GM21576 (cell line): ENCODE results near the gene SYT12.
"Not testable (repeated sequence)": the region's sequence is repeated elsewhere in the genome, so short reads cannot be mapped to it uniquely, and the experiment has no call there.

Source experiments
- ATAC-seq: cut with Tn5 transposase; IDR thresholded peaks from one replicate; pipeline ENCODE4 v1.9.1; 2021; ENCODE audit warnings: mild to moderate bottlenecking, moderate library complexity; ENCODE audit not compliant: unreplicated experiment

Gene SYT12, protein sequence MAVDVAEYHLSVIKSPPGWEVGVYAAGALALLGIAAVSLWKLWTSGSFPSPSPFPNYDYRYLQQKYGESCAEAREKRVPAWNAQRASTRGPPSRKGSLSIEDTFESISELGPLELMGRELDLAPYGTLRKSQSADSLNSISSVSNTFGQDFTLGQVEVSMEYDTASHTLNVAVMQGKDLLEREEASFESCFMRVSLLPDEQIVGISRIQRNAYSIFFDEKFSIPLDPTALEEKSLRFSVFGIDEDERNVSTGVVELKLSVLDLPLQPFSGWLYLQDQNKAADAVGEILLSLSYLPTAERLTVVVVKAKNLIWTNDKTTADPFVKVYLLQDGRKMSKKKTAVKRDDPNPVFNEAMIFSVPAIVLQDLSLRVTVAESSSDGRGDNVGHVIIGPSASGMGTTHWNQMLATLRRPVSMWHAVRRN

DNA sequence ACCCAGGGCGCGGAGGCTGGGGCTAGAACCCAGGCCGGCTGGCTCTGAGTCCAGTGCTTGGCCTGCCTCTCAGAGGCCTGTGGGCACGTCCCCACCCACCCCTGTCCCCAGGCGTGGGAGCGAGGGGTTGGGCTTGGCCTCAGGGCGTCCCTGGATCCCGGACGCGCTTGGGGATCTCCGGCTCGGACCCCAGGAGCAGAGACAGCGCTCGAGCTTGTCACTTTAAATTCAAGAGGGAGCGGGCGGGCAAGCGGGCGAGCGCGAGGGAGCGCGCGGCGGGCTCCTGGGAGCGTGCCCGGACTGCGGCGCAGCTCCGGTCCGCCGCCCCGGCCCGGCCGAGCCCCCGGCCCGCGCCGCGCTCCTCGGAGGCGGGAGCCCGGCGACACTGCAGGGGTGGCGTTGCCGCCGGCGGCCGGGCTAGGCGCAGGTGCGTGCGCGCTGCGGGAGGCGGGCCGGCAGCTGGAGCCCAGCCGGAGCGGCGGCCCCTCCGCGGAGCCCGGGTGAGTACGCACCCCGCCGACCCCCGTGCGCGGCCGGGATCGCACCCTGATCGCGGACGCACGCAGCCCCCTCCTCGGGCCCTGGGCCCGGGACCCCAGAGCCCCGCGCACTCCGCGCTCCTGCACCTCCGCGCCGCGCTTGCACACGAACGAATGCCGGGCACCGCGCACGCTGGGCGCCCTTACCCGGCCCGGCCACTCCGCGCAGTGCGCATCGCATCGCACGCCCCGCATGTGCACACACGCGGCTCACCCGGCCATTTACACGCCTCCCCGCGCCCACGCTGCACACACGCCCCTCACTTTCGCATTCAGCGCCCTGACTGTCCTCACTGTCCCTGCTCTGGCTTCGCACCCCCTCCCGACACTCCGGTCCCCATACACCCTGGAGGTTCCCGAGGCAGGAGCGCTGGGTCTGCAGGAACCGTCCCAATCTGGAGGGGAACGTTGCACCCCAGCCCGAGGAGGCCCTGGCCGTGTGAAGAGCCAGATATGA, at the start of gene SYT12:
SYT12 (plus strand) TSS at position 174 of the 996 bp plus-strand sequence. CDS start 7,011 bp downstream, outside the sequence.
- ATAC-seq, result no peak

DNA sequence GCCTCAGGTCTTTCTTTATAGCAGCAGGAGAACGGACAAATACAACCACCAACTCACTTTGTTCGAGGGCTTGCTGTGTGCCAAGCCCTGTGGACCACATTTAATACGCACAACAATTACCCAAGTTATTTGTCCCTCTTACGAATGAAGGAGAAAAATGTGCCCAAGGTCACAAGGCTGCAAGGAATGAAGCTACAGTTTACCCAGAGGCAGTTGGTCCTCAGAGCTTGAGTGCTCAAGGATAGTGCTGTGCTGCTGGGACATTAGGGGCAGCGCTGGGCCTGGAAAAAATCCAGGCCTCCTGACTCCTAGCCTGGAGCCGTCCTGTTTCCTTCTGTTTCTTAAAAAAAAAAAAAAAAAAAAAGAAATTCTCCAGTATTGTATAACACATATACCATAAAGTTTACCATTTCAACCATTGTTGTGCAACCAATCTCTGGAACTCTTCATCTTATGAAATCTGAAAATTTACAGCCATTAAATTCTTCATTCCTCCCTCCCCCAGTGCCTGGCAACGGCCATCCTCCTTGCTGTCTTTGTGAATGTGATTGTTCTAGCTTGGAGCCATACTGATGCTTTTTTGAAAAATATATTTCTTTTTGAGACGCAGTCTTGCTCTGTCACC, 48.9 kb upstream of the SYT12 start:
- ATAC-seq, result no peak

DNA sequence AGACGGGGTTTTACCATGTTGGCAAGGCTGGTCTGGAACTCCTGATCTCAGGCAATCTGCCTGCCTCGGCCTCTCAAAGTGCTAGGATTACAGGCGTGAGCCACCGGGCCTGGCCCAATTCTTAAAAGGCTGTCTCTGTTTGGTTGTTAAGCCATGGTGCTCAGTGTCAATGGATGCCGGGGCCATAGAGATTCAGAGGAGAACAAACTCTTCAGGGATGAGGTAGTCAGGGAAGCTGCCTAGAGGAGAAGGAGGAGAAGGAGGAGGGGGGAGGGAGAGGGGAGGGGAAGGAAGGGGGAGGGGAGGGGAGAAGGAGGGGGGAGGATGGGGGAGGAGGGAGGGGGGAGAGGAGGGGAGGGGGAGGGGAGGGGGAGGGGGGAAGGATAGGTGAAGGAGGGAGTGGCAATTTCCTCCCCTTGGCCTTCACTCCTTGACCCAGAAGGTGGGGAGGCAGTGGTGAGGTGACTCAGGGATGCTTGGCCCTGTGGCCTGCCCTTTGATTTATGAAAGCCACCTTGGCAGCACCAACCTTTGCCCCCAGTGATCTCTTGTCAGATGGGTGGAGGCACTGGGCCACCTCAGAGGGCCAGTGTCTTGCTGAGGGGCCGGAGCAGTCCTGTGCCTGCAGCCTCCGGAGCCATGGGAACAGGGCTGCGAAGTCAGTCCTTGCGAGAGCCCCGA, 48.1 kb upstream of the SYT12 start, which contains the start of gene C11orf86:
C11orf86 (plus strand) TSS at position 581 of the 681 bp plus-strand sequence; CDS start at position 640, 59 bp downstream.
- no peak for ATAC-seq

DNA sequence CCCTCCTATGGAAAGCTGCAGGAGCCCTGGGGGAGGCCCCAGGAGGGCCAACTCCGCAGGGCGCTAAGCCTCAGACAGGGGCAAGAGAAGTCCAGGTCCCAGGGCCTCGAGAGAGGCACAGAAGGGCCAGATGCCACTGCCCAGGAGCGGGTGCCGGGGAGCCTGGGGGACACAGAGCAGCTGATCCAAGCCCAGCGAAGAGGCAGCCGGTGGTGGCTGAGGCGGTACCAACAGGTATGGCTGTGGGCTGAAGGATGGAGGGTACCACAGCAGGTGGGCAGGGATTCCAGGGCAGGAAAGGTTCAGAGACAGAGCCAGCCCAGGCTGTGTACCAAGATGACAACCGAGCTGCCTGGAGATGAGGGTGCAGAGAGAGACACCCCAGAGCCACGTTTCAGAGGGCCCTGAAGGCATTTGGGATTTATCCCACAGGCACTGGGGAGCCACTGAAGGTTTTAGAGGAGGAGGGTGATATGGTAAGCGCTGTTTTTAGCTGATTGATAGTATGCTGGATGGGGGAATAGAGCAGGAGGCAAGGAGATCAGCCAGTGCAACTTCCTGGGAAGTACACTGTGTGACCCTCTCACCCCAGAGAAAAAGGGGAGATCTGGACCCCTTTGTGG, 47.4 kb upstream of the SYT12 start:
- ATAC-seq, result no peak

DNA sequence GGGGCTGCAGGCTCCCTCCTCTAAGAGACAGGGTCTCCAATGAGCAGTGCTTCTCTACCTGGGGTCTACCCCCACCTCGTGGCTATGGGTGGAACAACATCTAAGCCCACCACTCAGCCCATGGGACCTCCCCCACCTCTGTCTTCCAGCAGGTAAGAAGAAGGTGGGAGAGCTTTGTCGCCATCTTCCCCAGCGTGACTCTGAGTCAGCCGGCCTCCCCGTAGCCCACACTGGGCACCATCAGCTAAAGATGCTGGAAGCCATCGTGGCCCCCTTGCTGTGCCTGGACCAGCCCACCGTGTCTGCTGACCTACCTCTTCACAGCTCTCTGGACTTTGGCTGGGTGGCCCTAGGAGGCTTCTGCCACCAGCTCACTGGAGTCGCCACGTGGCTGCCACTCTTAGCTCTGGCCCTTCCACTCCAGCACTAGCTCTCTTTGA, 46.9 kb upstream of the SYT12 start:
- no peak for ATAC-seq

- ATAC-seq, result no peak
These were observed 46.0 kb upstream of the SYT12 start for GRCh38 chr11:66976925-66977324.

GRCh38 chr11:66978229-66978628, 44.7 kb upstream of the SYT12 start:
- ATAC-seq, result no peak

- ATAC-seq, result no peak
These were observed 44.2 kb upstream of the SYT12 start for GRCh38 chr11:66978717-66979116.

GRCh38 chr11:66979336-66979980, 43.5 kb upstream of the SYT12 start:
- ATAC-seq, result no peak

- no peak for ATAC-seq
These were observed 40.9 kb upstream of the SYT12 start for GRCh38 chr11:66981976-66982578.

- no peak for ATAC-seq
These were observed 39.5 kb upstream of the SYT12 start for GRCh38 chr11:66983275-66983924.

DNA sequence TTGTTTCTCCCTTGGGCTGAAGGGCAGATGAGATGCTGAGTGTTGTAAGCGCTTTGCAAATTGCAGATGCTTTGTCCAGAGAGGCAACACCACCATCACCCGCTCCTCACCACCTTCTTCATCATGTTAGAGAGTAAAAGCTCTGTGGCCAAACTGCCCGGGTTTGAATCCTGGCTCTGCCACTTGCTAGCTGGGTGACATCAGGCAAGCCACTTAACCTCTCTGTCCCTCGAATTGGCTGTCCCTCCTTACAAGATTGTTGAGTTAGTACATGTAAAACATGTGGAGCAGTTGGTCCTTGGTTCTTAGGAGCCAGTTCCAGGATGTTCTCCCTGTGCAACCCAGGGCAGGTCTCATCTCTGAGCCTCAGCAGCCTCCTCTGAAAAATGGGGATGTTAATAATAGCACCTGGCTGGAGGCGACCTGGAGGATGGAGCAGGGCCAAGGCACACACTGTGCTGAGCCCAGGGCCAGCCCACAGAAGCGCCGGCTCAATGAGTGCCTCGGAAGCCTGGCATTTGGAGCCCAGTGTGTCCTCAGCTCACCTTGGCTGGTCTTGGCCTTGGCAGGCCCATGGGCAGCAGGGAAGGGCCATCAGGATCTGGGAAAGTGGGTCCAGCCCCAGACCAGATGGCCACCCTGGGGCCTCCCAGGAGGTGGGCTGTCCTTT, 37.3 kb upstream of the SYT12 start:
- no peak for ATAC-seq

DNA sequence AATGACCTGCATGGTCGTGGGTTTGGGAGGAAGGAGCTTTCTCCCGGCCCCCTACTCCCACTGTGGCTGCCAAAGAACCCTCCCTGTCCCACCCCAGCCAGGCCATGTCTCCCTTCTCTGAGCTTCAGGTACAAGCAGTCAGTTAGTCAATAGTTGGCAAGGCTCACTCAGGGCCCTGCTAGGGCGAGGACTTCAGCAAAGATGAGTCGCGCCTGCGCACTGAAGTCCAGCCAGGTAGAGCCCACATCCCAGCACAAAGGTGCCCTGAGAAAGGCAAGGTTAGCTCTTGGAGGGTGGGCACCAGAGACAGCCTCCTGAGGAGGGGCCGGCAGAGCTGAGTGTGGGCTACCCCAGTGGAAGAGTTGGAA, 36.8 kb upstream of the SYT12 start:
- no peak for ATAC-seq

GRCh38 chr11:66987158-66987620, 35.7 kb upstream of the SYT12 start:
- ATAC-seq, result no peak

- ATAC-seq, result no peak
These were observed 34.9 kb upstream of the SYT12 start for GRCh38 chr11:66987924-66988637.

DNA sequence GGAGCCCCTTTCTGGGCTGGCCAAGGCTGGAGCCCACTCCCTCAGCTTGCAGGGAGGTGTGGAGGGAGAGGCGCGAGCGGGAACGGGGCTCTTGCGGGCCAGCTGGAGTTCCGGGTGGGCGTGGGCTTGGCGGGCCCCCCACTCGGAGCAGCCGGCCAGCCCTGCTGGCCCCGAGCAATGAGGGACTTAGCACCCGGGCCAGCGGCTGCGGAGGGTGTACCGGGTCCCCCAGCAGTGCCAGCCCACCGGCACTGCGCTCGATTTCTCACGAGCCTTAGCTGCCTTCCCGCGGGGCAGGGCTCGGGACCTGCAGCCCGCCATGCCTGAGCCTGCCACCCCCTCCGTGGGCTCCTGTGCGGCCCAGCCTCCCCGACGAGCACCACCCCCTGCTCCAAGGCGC, 34.2 kb upstream of the SYT12 start:
- not testable (repeated sequence) for ATAC-seq

DNA sequence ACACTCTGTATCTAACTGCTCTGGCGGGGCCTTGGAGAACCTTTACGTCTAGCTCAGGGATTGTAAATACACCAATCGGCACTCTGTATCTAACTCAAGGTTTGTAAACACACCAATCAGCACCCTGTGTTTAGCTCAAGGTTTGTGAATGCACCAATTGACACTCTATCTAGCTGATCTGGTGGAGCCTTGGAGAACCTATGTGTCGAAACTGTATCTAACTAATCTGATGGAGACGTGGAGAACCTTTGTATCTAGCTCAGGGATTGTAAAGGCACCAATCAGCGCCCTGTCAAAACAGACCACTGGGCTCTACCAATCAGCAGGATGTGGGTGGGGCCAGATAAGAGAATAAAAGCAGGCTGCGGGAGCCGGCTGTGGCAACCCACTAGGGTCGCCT, 33.6 kb upstream of the SYT12 start:
- ATAC-seq, result not testable (repeated sequence)
